ENCODE results near the gene SFXN1.

SFXN1 gene

DNA sequence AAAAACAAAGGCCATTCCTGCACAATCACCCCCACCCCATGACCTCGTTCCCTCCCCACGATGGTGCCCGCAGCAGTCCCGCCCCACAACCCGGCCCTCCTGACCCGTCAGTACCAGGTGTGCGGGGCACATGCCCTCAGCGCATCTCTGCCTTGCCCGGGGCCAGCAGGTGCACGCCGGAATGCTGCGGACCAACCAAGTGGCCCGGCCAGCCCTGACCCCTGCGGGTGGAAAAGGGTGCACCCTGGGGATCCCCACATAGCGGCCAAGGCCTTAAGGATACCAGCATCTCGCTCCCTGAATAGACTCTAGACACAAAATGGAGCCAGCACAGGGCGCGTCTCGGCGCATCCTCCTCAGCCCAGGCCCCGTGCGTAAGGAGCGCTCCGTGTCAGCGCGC is 6.0 kb downstream of the SFXN1 start:
- intact Hi-C loops (cut with DNase I; ENCODE audit: low total_unique reads) = no loop called here
- Histone ChIP-seq H3K27me3 (no peaks in the 10 kb centered on the region), H3K4me1 (peaks cover 0 to 22% (median 9%) of the 10 kb centered on the region in 4 donors), H3K4me3 (no peak overlapping the region), H3K9me3 (no peaks in the 10 kb centered on the region), H3K36me3 (peaks cover 5 to 18% (median 14%) of the 10 kb centered on the region in 3 donors), H3K27ac (no peak overlapping the region)
- DNase-seq = no peak
- TF ChIP-seq, protein P1, sequence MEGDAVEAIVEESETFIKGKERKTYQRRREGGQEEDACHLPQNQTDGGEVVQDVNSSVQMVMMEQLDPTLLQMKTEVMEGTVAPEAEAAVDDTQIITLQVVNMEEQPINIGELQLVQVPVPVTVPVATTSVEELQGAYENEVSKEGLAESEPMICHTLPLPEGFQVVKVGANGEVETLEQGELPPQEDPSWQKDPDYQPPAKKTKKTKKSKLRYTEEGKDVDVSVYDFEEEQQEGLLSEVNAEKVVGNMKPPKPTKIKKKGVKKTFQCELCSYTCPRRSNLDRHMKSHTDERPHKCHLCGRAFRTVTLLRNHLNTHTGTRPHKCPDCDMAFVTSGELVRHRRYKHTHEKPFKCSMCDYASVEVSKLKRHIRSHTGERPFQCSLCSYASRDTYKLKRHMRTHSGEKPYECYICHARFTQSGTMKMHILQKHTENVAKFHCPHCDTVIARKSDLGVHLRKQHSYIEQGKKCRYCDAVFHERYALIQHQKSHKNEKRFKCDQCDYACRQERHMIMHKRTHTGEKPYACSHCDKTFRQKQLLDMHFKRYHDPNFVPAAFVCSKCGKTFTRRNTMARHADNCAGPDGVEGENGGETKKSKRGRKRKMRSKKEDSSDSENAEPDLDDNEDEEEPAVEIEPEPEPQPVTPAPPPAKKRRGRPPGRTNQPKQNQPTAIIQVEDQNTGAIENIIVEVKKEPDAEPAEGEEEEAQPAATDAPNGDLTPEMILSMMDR (IDR thresholded peaks at IDR 0.05) = no peak

DNA sequence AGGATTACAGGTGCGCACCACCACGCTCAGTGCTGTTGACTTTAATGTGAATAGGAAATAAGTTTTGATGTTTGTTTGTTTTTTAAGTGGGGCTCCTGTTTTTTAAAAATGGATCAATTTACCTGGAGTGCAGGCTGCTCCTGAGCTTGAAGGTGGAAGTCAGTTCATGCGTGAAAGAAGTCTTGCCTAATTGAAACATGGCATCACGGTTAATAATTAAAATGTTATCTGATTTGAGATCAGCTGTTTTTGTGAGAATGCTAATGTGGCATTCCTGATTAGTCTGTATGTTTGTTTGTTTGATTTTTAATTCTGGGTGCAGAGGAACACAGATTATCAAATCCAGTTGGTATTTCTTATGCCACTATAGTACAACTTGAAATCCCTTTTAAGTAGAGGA is 6.5 kb downstream of the SFXN1 start:
- peaks cover 5 to 18% (median 14%) of the 10 kb centered on the region in 3 donors for H3K36me3 ChIP-seq
- no peak overlapping the region for H3K4me3 ChIP-seq
- H3K4me1 ChIP-seq = peaks cover 0 to 17% (median 4%) of the 10 kb centered on the region in 4 donors
- TF ChIP-seq, protein P1 (IDR thresholded peaks at IDR 0.05) = no peak
- intact Hi-C loops (cut with DNase I; ENCODE audit: low total_unique reads) = no loop called here
- no peak for DNase-seq
- no peak overlapping the region for H3K27ac ChIP-seq
- no peaks in the 10 kb centered on the region for H3K27me3 ChIP-seq
- H3K9me3 ChIP-seq = no peaks in the 10 kb centered on the region

DNA sequence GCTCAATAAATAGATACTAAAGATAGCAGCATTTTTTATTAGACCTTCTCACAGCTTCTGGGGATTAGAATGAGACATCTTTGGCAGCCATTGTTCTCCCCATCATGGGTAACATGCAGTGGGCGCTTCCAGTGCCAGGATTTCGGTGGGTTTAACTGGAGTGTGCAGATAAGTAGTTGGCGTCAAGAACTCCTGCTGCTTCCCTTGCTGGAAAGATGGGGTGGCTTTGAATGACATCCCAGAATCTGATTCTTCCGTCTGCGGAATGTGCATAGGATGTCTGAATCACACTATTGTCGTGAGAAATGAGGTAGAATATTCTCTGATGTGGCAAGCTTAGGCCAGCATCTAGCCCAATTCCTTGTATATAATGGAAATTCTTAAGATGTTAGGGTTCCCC is 7.3 kb downstream of the SFXN1 start:
- DNase-seq = no peak

DNA sequence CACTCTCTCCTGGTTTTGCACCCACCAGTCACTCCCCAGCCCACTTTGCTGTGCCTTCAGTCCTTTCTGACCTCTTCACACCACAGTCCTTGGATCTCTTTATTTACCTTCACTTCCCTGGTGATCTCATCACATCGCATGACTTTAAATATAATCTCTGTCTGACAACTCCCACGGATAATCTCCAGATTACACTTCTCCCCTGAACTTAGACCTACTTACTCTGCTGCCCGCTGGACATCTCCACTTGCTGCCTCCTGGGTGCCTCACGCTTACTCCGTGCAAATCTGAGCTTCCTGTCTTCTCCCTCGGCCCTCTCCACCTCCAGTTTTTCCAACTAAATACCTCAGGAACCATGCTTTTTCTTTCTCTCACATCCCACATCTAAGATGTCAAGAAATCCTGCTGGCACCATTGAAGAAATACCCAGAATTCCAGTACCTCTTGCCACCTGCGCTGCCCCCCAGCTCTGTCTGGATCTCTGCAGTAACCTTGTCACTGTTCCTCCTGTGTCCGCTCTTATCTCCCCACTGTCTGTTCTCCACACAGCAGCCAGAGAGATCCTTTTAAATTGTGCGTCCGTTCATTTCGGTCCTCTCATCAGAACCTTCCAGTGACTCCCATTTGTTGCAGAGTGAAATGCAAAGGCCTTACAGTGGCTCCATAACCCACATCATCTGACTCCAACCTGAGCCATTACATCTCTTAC is 9.3 kb downstream of the SFXN1 start:
- H3K4me1 ChIP-seq = no peaks in the 10 kb centered on the region

More for the DNA sequence above, 7.3 kb downstream of the SFXN1 start:
- Histone ChIP-seq H3K9me3 (no peaks in the 10 kb centered on the region), H3K4me3 (no peak overlapping the region), H3K36me3 (peaks cover 5 to 18% (median 14%) of the 10 kb centered on the region in 3 donors), H3K27ac (no peak overlapping the region), H3K27me3 (no peaks in the 10 kb centered on the region), H3K4me1 (peaks cover 0 to 9% (median under 1%) of the 10 kb centered on the region in 4 donors)
- intact Hi-C loops (cut with DNase I; ENCODE audit: low total_unique reads) = no loop called here
- TF ChIP-seq, protein P1 (IDR thresholded peaks at IDR 0.05) = no peak

DNA sequence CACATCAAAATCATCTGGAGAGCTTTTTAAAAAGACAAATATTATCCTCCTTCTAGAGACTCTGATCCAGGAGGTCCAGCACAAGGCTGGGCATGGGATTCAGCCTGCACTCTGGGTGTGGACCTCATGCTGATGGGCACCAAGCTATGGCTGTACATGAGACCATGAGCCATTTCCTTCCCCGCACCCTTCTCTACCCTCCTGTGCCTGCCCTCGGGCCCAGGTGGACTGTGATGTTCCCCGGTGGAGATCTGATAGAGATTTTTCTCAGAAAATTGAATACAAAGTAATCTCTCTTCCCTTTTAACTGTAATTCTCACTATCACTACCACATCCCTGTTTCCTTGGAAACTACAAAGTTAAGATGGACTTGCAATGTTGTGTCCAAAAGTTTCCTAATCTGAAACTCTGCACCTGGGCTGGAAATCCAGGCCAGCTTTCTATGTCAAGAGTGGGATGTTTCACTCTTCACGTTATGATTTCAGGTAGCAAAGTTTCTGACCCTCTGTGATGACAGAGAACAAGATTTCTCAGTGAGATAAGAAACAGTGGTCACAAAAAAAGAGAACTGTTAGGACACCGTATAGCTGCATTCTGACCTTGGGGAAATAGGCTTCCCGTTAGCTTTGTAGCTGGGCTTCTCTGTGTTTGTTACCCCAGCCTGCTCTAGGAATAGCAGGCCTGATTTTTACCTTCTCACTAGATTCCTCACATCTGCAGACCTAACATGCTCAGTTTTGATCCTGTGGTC is 11.5 kb downstream of the SFXN1 start:
- peaks cover 0 to 17% (median 6%) of the 10 kb centered on the region in 4 donors for H3K4me1 ChIP-seq
- DNase-seq = no peak
- no peak overlapping the region for H3K27ac ChIP-seq
- no peaks in the 10 kb centered on the region for H3K27me3 ChIP-seq
- H3K9me3 ChIP-seq = no peaks in the 10 kb centered on the region
- peaks cover 9 to 24% (median 23%) of the 10 kb centered on the region in 3 donors for H3K36me3 ChIP-seq
- no peak overlapping the region for H3K4me3 ChIP-seq
- intact Hi-C loops (cut with DNase I; ENCODE audit: low total_unique reads) = no loop called here
- TF ChIP-seq, protein P1 (IDR thresholded peaks at IDR 0.05) = no peak

More for the DNA sequence above, 9.3 kb downstream of the SFXN1 start:
- intact Hi-C loops (cut with DNase I; ENCODE audit: low total_unique reads) = no loop called here
- H3K36me3 ChIP-seq = peaks cover 8 to 26% (median 26%) of the 10 kb centered on the region in 3 donors
- H3K27ac ChIP-seq = no peak overlapping the region
- no peak overlapping the region for H3K4me3 ChIP-seq
- no peaks in the 10 kb centered on the region for H3K27me3 ChIP-seq
- H3K9me3 ChIP-seq = no peaks in the 10 kb centered on the region
- TF ChIP-seq, protein P1 (IDR thresholded peaks at IDR 0.05) = no peak
- no peak for DNase-seq
